Epithelial cell of prostate (primary cell): ENCODE measurements around the gene CD7.

ENCODE experiments used
- DNase-seq: peaks from one replicate; pipeline ENCODE4 v3.0.0-alpha.2; 2011; ENCODE audit warnings: low read depth, low spot score
- H3K27ac ChIP-seq: fragments of 450-650 bp; 2 replicates; pipeline ENCODE4 v1.5.1; 2017; ENCODE audit warnings: mild to moderate bottlenecking

The CD7 gene

DNA sequence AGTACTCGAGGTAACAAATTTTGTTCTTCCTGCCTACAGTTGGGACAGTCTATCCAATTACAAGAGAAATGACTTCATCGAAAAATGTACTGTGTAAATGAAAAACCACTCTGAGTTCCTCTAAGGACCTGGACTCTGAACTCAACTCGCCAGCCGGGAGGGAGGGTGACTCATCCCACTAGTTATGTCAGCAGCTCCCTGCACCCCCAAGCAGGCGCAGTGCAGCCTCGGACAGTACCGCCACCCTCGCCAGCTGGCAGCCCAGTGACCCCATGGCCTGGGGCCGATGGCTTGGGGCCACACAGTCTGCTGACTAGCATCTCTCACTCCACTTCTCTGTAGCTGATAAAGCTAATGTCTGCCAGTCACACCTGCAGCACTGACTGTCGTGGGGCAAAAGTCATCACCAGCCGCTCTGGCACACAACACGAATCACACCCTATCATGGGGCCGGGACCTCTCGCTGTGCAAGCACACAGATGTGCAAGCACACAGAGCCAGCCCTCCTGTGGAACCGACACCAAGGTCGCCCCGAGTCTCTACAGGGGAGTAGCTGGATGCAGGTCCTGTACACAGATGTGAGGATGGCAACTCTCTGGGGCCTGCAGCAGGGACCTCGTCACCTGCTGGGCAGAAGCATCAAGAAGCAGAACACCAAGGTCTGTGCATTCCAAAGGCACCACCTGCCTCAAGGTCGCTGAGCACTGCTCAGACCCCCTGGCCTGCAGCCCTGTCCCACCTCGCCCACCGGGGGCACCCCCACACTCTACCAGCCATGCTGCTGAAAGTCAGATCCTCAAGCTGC lies 49.6 kb downstream of the CD7 start:
- DNase-seq, result no peak
- H3K27ac ChIP-seq, result peak overlapping the region; percentile 92

DNA sequence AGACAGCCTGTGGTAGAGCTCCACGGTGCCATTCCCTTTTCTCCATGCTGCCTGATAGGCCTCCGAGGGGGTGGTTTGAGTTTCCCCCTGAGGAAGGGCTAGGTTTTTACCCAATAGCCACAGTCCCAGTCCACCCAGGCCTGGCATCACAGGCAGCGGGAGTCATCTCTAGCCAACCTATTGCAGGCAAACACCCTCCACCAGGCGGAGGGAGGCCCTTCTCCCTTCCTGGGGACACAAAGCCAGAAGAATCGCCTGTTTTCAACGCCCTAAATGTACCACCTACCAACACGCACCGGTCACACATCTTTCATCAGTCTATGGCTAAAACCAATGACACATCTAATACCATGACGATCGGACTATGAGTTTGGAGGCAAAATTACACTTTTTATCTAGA lies 51.3 kb downstream of the CD7 start:
- no peak overlapping the region for H3K27ac ChIP-seq
- DNase-seq, result no peak
